Right renal cortex interstitium (tissue), 3 donors: ENCODE results near the gene ANKS1B. TPM values are rescaled to one million over a fixed set of nuclear protein-coding genes. Genes with fewer than 3 reads are reported as not detected.
"Not testable (repeated sequence)": the region's sequence is repeated elsewhere in the genome, so short reads cannot be mapped to it uniquely, and the experiment has no call there.

Experiments
- DNase-seq, 3 donors: peaks; one replicate each; pipeline ENCODE4 v3.0.0-alpha.2; 2013; ENCODE audit warnings: low read depth in 3 of 3, low spot score in 2 of 3
- polyA plus RNA-seq, 3 donors: library from polyadenylated mRNA; unstranded; fragments of 120-200 nt; gene quantifications; one replicate each; pipeline ENCODE4 v1.2.1, GENCODE V29; 2013; ENCODE audit not compliant: insufficient read length in 3 of 3

Gene ANKS1B
- polyA plus RNA-seq, 3 donors, result 3.8 to 4.8 (median 4.3) TPM

DNA sequence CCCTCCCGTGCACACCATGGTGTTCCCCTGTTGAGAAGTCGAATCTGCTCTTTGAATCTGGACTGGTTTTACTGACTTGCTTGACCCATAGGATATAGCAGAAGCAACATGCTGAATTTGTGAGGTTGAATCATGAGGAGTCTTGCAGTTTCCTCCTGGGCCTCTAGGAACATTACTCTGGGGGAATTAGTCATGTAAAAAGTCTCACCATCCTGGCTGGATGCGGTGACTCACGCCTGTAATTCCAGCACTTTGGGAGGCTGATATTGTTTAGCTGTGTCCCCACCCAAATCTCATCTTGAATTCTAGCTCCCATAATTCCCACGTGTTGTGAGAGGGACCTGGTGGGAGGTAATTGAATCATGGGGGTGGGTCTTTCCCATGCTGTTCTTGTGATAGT, 1228.9 kb downstream of the ANKS1B start:
- not testable (repeated sequence) for DNase-seq

DNA sequence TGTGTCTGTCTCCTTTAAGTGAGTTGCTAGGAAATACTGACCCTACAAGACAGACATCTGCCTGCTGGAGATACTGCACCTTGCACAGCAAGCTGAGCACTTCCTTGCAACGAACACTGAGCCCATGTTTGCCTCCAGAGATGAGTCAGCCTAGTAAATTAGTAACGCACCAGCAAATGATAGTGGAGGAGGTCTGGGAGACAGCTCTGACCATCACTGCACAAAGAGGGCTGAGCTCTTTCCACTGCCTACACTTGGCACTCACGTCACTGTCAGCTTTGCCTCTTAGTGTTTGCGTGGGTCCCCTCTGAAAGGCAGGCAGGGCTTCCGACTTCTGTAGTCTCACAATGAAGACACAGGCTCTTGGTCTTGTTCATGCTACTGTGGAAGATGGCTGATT, 1230.6 kb downstream of the ANKS1B start:
- DNase-seq, result no peak

DNA sequence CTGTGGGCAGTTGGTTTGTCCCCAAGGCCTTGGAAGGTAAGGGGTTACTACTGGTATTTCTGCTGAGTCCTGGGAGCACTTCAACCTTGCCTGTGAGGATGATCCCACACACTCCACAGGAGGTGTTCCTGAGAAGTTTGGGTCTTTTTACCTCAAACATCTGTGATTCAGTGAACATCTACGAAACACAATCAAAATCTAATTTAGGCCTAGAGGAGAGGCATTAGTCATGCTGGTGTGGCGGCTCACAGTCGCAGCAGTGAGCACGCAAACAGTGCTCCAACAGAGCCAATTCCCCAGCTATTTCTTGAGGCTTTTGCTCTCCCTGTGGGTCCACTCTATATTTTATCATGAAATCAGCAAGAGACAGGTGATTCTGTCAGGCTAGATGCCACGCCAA, 1232.0 kb downstream of the ANKS1B start:
- DNase-seq, result no peak

DNA sequence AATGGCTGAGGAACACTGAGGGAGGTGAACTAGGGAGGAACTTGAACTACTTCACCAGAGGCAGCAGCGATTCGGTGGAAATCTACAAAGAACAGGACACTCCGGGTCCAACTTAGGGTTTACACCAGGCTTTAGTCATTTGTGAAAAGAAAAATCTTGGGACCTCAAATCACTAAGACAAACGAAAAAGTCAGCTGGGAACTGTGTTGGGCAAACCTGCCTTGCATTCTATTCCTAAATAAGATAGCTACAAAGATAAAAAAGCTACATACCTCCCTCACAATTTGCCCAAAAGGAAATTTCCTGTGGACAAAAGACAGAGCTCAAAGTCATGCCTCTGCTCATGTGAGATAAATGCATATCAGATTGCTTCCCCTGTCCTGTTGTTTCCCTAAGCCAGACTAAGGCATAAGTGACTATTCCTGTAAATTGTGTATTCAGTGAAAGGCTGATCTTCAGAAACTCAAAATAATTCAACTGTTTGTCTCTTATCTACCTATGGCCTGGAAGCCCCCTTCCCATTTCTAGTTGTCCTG, 1233.1 kb downstream of the ANKS1B start:
- DNase-seq, result no peak

DNA sequence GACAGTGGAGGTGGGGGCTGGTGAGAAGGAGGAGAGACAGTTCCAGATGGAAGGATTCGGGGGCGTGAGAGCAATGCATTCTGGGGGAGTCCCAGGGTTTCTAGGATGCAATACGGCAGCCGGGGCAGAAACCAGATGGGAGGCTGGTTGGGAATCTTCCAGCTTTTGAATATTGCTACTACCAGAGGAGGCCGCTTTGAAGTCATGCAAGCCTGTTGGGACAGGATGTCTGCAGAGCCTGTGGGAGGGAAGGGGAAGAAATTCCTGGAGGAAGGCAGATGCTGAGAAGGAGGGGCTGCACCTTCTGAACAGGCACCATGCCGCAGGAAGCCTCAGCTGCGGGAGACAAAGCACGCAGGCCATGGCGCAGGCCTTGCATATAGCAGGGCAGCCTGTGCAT, 1234.2 kb downstream of the ANKS1B start:
- DNase-seq, result no peak

DNA sequence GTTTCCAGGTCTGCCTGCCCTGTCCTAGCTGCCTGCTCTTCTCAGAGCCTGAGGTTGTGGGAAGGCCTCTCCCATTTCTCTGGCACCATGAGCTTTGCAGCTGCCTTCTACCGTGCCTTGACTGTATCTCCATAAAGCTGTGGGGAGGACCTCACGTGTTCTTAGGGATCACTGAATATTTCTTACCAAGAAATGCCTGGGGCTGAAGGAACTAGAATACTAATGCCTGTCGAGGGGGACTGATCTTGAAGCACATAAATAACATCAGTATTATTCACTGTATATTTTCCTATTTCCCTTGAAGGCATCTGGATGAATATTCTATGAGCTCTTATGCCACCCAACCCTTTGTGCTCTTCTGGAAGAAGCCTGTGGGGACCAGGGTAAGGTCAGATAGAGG, 1236.3 kb downstream of the ANKS1B start:
- DNase-seq, result no peak

DNA sequence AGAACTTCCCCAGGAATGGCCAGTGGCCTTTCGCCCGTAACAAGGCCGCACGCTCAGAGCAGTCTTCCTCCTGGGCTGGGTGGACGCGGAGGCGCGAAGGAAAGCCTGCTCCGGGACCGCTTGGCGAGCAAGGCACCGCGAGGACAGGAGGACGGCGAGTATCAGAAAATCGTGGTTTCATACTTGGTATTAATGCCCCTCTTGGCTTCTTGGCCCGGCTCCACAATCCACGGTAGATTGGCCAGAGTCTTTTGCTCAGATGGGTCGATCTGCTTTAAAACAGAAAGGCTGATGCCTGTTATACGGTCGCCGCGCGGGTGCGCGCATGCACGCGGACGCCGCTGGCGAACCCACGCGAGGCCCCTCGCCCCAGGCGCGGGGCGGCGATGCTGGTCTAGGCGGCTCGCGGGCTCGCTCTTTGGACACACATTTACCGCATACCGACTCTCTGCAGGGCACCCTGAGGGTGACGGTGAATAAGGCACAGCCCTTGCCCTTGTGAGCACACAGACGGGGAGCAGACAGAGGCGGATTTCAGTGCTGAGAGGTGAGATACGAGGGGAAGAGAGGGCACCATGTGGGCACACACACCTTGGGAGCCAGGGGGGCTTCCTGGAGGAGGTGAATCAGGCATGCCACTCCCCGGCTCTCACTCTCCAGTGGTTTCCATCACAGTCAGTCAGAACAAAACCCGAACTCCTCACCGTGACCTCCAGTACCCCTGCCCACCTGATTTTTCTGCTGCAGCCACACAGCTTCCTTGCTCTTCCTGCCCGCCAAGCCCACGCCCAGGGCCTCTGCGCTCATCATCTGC, 1239.0 kb downstream of the ANKS1B start:
- DNase-seq, result no peak

DNA sequence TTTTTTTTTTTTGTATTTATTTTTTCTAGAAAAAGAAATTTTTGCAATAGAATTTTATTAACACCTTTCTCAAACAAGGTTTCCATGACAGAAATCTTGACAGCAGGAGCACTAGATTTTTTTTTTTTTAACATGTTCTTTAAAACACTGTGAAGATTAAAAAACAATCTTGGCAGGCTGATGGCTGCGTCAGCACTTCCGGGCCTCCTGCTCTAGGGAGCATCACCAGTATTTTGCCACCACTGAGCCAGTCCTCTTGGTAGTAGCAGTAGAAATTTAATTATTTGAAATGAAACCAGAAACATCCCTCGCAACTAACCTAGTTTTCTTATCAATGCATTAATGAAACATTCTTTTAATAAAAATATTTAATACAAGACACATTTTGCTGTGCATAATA, 1240.1 kb downstream of the ANKS1B start:
- no peak for DNase-seq

DNA sequence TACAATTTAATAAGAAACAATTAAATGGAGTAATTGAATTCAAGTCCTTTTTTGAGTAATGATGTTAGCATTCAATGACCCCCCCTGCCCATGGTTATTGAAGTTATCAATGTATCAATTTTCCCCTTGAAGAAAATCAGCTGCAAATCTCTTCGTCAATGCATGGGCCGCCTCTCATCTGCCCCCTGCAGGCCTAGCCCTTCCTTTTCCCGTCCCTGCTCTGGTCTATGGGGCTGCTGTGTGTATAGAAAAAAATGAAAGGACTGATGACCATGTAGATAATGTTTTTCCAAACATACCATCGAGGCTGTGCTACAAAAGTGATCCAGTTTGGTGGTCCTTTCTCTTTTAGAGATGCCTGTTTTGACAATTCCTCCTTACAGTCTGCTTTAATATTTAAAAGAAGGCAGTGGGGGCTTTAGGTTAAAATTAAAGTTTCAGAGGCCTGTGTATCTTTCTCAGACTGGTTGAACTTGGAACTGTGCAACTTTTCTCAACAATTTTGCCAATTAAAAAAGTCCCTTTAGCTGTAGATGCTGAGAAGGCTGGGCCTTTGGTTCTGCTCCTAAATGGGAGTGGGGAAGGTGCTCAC, 1241.3 kb downstream of the ANKS1B start:
- no peak for DNase-seq

DNA sequence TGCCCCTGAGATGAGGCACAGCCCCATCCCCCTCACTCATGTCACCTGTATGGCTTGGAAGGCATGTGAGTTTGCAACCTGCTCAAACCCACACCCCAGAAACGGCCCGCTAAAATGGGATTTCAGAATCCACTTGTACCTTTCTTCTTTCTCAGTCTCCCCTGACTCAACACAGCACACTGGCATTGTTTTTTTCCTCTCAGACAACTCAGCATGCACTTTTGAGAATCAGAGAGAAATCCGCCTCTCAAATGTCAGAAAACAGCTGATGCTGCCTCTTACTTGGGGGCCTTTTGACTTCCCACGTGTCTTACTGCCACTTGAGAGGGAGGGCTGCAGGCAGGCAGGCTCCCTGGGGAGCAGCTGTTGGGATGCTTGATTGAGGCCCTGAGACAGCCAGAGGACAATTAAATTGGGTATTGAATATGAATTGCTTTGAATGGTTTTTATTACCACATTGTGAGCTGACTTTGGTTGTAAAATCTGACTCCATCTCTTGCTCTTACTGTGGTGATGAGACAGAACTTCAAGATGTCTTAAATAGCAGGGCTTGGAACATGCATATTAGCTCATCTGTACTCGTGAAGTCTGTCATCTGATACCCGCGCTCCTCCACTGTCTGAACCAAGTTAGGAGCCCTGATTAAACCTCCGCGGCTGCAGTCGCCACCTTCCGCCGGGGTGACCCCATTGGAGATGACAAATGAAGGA, 1243.0 kb downstream of the ANKS1B start:
- DNase-seq, result no peak

DNA sequence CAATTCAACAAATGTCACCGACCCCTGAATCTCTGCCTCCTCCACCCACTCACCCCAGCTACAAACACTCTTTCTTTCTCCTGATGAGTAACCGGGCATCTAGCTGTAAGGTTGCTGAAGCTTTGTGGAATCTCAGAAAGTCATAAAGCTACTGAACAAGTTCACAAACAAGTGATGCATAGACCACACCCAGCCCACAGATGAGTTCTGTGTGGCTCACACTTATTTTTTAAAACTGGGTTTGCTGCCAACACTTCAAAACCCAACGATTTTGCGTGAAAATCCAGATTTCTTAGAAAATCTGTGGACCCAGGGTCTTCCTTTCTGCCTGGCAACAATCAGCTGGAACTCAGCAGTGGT, 1243.6 kb downstream of the ANKS1B start:
- no peak for DNase-seq

DNA sequence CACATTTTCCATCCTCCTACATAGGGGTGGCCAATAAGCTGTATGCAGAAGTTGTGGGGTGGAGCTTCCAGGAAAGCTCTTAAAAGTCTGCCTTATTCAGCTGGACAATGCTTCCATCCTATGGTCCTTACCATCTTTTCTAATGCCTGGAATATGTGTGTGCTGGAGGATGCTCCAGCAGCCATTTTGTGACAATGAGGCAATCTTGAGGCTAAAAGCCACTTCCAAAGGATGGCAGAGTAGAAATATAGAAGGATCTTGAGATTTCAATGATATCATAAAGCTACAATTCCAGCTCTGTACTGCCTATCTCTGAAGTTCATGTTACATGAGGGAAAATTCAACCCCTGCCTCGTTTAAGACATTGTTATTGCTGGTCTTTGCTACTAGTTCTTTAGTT, 1244.0 kb downstream of the ANKS1B start:
- DNase-seq, result no peak

DNA sequence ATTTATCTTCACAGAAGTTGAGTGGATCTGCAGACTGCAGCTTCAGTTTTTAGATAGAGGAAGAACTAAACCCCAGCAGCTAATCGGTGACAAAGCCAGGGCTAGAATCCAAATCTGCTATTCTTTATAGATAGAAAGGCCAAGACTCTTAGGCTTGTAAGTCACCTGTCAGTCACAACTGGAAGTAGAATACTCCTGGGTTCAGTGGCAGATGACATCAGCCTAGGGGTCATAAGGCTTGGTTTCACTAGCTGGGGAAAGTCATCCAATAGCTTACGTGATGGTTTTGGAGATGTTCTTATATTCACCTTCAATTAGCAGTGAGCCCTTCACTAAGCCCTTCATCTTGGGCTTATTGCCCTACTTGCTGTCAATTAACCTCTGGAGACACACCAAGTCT, 1246.2 kb downstream of the ANKS1B start:
- DNase-seq, result no peak

DNA sequence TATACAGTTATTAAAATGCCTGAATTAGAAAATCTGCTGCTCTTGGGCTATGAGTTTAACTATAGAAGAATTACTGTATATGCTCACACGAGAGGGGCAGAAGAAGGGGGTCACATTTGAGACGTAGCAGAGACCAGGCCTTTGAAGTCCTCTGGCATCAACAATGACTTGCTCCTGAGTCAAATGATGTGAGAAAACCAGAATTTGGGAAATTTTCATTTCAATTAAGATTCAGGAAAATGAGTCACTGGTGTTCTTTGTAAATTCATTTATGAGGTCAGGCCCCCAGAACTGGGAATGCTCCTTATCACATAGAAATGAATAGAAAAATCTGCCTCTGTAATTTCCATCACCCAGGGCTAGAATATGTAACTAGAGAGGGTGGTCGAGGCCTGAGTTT, 1246.7 kb downstream of the ANKS1B start:
- no peak for DNase-seq

DNA sequence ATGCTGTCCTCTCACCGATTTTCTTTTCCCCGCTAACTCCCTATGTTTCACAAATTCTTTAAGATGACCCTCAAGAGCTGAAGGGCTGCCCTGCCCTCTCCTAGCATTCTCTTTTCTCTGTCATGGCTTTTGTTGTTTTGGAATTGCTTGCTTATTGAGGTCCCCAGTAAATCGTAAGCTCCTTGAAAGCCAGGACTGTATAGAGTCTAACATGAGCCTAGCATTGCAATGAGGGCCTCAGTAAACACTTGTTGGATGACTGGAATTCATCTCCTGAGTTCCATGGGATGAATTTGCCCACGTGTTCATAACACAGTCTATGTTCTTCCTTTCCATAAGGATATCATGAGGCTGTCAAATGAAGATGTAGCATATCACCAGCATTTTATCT, 1247.4 kb downstream of the ANKS1B start:
- DNase-seq, result no peak

DNA sequence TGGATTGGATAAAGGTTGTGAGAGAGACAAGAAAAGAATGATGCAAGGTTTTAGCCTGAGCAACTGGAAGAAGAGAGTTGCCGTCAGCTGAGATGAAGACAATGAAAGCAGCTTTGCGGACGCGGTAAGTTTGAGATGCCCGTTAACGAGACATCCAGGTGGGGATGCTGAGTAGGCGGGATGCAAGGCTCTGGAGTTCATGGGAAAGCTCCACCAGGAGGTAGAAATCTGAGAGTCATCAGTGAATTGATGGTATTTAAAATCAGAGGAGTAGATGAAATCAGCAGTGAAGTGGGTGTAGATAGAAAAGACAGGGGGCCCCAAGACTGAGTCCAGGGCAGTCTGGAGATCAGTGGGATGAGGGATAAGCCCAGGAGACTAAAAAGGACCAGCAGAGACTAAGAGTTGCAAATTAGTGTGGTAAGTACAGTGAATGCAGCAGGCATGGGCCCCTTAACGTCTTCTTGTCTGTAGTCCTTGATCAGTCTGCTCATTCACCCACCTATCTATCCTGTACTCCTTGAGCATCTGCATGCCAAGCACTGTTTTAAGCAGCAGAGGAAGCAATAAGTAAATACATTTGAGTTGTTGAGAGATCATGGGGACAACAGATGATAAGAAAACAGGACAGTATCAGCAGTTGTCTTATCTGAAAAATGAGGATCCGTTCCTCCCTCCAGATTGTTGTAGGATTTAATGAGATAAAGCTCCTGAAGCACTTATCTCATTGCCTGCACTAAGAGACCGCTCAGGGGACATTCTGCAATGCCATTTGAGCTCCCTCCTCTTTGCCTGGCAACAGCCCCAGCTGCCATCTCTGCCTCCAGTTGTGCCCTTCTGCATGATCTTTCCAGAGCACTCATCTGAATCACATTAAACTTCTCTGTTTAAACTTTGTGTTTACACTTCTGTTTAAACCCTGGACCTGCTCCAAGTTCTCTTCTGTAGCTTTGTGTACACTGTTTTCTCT, 1248.1 kb downstream of the ANKS1B start:
- no peak for DNase-seq

DNA sequence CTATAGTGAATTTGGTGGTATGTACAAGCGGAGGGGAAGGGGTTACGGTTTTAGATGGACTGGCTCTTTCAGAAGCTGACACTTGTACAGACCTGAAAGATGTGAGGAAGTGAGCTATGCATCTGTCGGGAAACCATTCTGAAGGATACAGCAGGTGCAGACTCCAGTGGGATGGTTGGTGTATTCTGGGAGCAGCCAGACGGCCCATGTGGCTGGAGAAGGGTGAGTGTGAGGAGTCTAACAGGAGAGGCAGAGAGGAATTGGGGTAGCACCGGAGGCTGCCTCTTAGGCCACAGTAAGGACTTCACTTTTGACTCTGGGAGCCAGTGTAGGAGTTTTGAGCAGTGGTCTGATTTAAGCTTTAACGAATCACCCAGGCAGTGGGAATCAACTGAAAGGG, 1248.9 kb downstream of the ANKS1B start:
- DNase-seq, result no peak

DNA sequence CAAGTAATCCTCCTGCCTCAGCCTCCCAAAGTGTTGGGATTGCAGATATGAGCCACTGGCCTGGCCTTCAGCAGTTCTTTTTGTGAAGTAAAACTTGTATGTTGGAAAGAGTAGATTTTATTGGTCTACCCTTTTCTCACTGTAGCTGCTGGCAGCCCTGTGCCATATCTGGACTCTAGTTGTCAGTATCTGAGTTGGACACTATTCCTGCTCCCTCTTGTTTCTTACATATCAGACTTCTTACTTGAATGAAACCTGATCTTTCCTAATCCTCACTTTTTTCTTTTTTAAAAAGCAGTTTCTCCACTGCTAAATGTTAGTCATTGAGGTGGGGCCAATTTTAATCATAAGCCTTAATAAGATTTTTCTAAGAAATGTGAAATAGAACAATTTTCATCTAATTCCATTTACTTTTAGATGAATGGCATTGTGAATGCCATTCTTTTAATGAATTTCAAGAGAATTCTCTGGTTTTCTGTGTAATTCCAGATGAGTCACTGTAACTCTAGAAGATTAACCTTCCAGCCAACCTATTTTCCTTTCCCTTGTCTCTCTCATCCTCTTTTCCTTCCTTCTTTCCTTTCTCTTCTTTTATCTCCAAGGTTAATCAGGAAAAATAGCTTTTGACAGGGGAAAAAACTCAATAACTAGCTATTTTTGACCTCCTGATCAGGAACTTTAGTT, 1250.9 kb downstream of the ANKS1B start:
- no peak for DNase-seq

DNA sequence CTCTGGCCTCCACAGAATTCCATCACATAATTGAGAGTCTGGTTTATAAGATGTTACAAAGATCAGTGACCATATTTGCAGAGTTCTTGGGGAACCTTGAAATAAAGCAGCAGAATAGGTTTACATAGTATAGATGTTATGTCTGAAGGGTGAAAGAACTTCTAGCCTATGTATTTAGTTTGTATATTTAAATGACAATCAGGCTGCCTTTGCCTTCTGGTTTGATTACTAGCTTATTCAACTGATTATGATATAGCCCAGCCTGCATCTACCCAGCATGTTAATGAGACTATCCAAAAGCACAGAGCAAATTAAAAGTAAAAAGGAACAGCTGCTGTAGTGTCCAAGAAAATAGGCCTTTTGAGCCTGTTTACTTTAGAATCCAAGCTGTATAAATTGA, 1254.3 kb downstream of the ANKS1B start:
- no peak for DNase-seq

DNA sequence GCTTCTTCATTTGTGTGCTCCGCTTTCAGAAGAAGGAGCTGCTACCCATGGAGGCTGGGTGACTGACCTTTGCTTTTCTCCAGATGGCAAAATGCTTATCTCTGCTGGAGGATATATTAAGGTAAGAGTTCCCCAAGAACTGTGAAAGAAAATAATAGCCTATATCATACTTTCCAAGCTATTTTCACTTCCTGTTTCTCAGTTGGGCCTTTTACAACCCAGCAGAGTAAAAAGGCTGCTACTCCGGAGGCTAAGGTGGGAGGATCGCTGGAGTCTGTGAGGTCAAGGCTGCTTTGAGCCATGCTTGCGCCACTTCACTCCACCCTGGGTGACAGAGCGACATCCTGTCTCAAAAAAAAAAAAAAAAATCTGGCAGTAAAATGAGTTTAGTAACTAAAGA, 1257.5 kb downstream of the ANKS1B start:
- DNase-seq, result no peak
